ENCODE measurements around the gene NEDD4. TPM values are rescaled to one million over a fixed set of nuclear protein-coding genes. Genes with fewer than 3 reads are reported as not detected.

NEDD4 gene
- total and polyA plus RNA-seq, 10 of the 15 experiments (the other 5 are each of a cell fraction or from before 2014, with no cell fraction given), result 1.3 to 7.7 (median 4.4) TPM

GRCh38 chr15:56042031-56042430, 48.6 kb upstream of the NEDD4 start:
- BruUV-seq (replicated peaks), result no TSS peak
- H3K4me3 ChIP-seq, result no peak overlapping the region
- no peaks in the 10 kb centered on the region; the same call in 2 of the 3 replicates for H3K9me3 ChIP-seq (replicated peaks; ENCODE audit: control insufficient read depth, insufficient read depth, low read length)
- no peak overlapping the region for H3K27ac ChIP-seq (ENCODE audit: control insufficient read depth, insufficient read depth)
- H3K36me3 ChIP-seq (ENCODE audit: control insufficient read depth in 2 of 2, insufficient read depth in 2 of 2, low read length in 1 of 2), result no peaks in the 10 kb centered on the region
- in situ Hi-C loops (cut with MboI) (no loop called here), intact Hi-C loops (cut with micrococcal nuclease; ENCODE audit: unreplicated experiment) (no loop called here)
- ATAC-seq (no peak), FAIRE-seq (no peak), DNase-seq (ENCODE audit: low read depth, low spot score) (no peak)
- 90% methylated on average over 1 of the region's 1 CpG for WGBS (ENCODE audit: insufficient coverage, insufficient replicate concordance, low lambda C conversion rate, missing lambda C conversion rate)
- SMC1A ChIA-PET (ENCODE audit: uncharacterized antibody, unreplicated experiment), result no interaction called here
- H4K20me1 ChIP-seq (ENCODE audit: control insufficient read depth, insufficient read depth), result no peaks in the 10 kb centered on the region
- CTCF ChIA-PET, result interaction anchor here (1.6 kb wide), 1 partner anchor 10 kb away, joined by 8 read pairs; no protein-coding TSS in a partner anchor
- H3K27me3 ChIP-seq (replicated peaks in 1 of 2; ENCODE audit: control insufficient read depth in 2 of 2, insufficient read depth in 2 of 2, low read length in 1 of 2), result no peaks in the 10 kb centered on the region
- H2AFZ ChIP-seq (ENCODE audit: control insufficient read depth, low read depth, low read length), result no peak overlapping the region
- no peak overlapping the region for H3K4me2 ChIP-seq (ENCODE audit: control insufficient read depth, insufficient read depth)
- RAD21 ChIA-PET (ENCODE audit: unreplicated experiment), result no interaction called here
- peaks cover 3% of the 10 kb centered on the region; the same call in 1 of the 2 replicates for H3K4me1 ChIP-seq (ENCODE audit: control insufficient read depth, insufficient read depth, low read length)
- POLR2A ChIA-PET, result interaction anchor here (0.6 kb wide), 1 partner anchor 1329 kb away, joined by 4 read pairs; no protein-coding TSS in a partner anchor
- TF ChIP-seq YY1 (IDR thresholded peaks at IDR 0.05; ENCODE audit: low read depth, low read length) (no peak), GABPA (IDR thresholded peaks at IDR 0.05; ENCODE audit: low read depth) (no peak), STAT3 (IDR thresholded peaks at IDR 0.05; ENCODE audit: low read depth, low read length) (no peak), BCLAF1 (IDR thresholded peaks at IDR 0.05) (no peak), ZSCAN29 (IDR thresholded peaks at IDR 0.05) (no peak), KDM1A (IDR thresholded peaks at IDR 0.05; ENCODE audit: borderline replicate concordance) (no peak), MEF2B (IDR thresholded peaks at IDR 0.05; ENCODE audit: partially characterized antibody, poor library complexity, severe bottlenecking) (no peak), ZNF217 (IDR thresholded peaks at IDR 0.05) (no peak)
- TF ChIP-seq, protein P1, sequence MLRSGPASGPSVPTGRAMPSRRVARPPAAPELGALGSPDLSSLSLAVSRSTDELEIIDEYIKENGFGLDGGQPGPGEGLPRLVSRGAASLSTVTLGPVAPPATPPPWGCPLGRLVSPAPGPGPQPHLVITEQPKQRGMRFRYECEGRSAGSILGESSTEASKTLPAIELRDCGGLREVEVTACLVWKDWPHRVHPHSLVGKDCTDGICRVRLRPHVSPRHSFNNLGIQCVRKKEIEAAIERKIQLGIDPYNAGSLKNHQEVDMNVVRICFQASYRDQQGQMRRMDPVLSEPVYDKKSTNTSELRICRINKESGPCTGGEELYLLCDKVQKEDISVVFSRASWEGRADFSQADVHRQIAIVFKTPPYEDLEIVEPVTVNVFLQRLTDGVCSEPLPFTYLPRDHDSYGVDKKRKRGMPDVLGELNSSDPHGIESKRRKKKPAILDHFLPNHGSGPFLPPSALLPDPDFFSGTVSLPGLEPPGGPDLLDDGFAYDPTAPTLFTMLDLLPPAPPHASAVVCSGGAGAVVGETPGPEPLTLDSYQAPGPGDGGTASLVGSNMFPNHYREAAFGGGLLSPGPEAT (IDR thresholded peaks at IDR 0.05; ENCODE audit: low read depth), result no peak
- no peaks in the 10 kb centered on the region for H3K79me2 ChIP-seq (ENCODE audit: control insufficient read depth, insufficient read depth, low read length)
- no peak overlapping the region for H3K9ac ChIP-seq (ENCODE audit: control insufficient read depth, insufficient read depth, low read length)

Measured in GM12878 (cell line).